ENCODE results near the gene BICD1. TPM values are rescaled to one million over a fixed set of nuclear protein-coding genes. Genes with fewer than 3 reads are reported as not detected.

Gene BICD1
- total and polyA plus RNA-seq, 2 of the 13 experiments (the other 11 are each of a cell fraction or from before 2014, with no cell fraction given), result 4.5 to 5.2 TPM

GRCh38 chr12:32106517-32107358 is at the start of gene BICD1 (continued):
- TF ChIP-seq SNAPC5 (CRISPR knock-in tag; IDR thresholded peaks at IDR 0.05; ENCODE audit: borderline replicate concordance), result 0 out of 2 replicates have a peak, but pooled peaks have one; percentile 35
- TF ChIP-seq ZNF724P (CRISPR knock-in tag; IDR thresholded peaks at IDR 0.05; ENCODE audit: borderline replicate concordance), result no peak; the same call in 1 of the 2 replicates
- no peak for TF ChIP-seq CC2D1A (CRISPR knock-in tag; IDR thresholded peaks at IDR 0.05)
- TF ChIP-seq PLRG1 (conservative IDR thresholded peaks at IDR 0.05), result no peak
- TF ChIP-seq MIXL1 (CRISPR knock-in tag; IDR thresholded peaks at IDR 0.05), result no peak
- TF ChIP-seq, protein P1, sequence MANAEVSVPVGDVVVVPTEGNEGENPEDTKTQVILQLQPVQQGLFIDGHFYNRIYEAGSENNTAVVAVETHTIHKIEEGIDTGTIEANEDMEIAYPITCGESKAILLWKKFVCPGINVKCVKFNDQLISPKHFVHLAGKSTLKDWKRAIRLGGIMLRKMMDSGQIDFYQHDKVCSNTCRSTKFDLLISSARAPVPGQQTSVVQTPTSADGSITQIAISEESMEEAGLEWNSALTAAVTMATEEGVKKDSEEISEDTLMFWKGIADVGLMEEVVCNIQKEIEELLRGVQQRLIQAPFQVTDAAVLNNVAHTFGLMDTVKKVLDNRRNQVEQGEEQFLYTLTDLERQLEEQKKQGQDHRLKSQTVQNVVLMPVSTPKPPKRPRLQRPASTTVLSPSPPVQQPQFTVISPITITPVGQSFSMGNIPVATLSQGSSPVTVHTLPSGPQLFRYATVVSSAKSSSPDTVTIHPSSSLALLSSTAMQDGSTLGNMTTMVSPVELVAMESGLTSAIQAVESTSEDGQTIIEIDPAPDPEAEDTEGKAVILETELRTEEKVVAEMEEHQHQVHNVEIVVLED (CRISPR knock-in tag; IDR thresholded peaks at IDR 0.05; ENCODE audit: borderline replicate concordance), result 0 out of 2 replicates have a peak, but pooled peaks have one; percentile 46
- TF ChIP-seq NR1H2 (CRISPR knock-in tag; IDR thresholded peaks at IDR 0.05; ENCODE audit: borderline replicate concordance, low read depth), result no peak
- TF ChIP-seq ZNF556 (CRISPR knock-in tag; IDR thresholded peaks at IDR 0.05; ENCODE audit: borderline replicate concordance), result no peak; the same call in 1 of the 2 replicates
- peak; percentile 74; the same call in 1 of the 2 replicates for TF ChIP-seq TMF1 (CRISPR knock-in tag; IDR thresholded peaks at IDR 0.05; ENCODE audit: low read depth)
- no peak for TF ChIP-seq HMG20A (CRISPR knock-in tag; IDR thresholded peaks at IDR 0.05; ENCODE audit: borderline replicate concordance)
- TF ChIP-seq, protein P2, sequence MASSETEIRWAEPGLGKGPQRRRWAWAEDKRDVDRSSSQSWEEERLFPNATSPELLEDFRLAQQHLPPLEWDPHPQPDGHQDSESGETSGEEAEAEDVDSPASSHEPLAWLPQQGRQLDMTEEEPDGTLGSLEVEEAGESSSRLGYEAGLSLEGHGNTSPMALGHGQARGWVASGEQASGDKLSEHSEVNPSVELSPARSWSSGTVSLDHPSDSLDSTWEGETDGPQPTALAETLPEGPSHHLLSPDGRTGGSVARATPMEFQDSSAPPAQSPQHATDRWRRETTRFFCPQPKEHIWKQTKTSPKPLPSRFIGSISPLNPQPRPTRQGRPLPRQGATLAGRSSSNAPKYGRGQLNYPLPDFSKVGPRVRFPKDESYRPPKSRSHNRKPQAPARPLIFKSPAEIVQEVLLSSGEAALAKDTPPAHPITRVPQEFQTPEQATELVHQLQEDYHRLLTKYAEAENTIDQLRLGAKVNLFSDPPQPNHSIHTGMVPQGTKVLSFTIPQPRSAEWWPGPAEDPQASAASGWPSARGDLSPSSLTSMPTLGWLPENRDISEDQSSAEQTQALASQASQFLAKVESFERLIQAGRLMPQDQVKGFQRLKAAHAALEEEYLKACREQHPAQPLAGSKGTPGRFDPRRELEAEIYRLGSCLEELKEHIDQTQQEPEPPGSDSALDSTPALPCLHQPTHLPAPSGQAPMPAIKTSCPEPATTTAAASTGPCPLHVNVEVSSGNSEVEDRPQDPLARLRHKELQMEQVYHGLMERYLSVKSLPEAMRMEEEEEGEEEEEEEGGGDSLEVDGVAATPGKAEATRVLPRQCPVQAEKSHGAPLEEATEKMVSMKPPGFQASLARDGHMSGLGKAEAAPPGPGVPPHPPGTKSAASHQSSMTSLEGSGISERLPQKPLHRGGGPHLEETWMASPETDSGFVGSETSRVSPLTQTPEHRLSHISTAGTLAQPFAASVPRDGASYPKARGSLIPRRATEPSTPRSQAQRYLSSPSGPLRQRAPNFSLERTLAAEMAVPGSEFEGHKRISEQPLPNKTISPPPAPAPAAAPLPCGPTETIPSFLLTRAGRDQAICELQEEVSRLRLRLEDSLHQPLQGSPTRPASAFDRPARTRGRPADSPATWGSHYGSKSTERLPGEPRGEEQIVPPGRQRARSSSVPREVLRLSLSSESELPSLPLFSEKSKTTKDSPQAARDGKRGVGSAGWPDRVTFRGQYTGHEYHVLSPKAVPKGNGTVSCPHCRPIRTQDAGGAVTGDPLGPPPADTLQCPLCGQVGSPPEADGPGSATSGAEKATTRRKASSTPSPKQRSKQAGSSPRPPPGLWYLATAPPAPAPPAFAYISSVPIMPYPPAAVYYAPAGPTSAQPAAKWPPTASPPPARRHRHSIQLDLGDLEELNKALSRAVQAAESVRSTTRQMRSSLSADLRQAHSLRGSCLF (CRISPR knock-in tag; IDR thresholded peaks at IDR 0.05; ENCODE audit: borderline replicate concordance), result no peak
- no peak for TF ChIP-seq FOXK2 (IDR thresholded peaks at IDR 0.05)
- peak; percentile 35 for TF ChIP-seq U2AF1 (optimal IDR thresholded peaks at IDR 0.05; ENCODE audit: low read depth, low read length)
- 0 out of 2 replicates have a peak, but pooled peaks have one; percentile 19 for TF ChIP-seq ZNF710 (CRISPR knock-in tag; IDR thresholded peaks at IDR 0.05; ENCODE audit: borderline replicate concordance)
- no peak for TF ChIP-seq MZF1 (CRISPR knock-in tag; IDR thresholded peaks at IDR 0.05; ENCODE audit: borderline replicate concordance)
- no peak for TF ChIP-seq HES4 (CRISPR knock-in tag; IDR thresholded peaks at IDR 0.05; ENCODE audit: borderline replicate concordance)
- no peak for TF ChIP-seq ZNF790 (CRISPR knock-in tag; IDR thresholded peaks at IDR 0.05; ENCODE audit: borderline replicate concordance)
- TF ChIP-seq ZC3H13 (CRISPR knock-in tag; IDR thresholded peaks at IDR 0.05), result no peak
- TF ChIP-seq ZNF235 (CRISPR knock-in tag; IDR thresholded peaks at IDR 0.05; ENCODE audit: borderline replicate concordance), result 0 out of 2 replicates have a peak, but pooled peaks have one; percentile 66

Measured in HepG2 (cell line).